ENCODE data around the gene TMBIM6. TPM values are rescaled to one million over a fixed set of nuclear protein-coding genes. Genes with fewer than 3 reads are reported as not detected.

Gene TMBIM6
- total and polyA plus RNA-seq, 9 of the 15 experiments (the other 6 are each of a cell fraction or from before 2014, with no cell fraction given): 147 to 1,288 (median 352) TPM

DNA sequence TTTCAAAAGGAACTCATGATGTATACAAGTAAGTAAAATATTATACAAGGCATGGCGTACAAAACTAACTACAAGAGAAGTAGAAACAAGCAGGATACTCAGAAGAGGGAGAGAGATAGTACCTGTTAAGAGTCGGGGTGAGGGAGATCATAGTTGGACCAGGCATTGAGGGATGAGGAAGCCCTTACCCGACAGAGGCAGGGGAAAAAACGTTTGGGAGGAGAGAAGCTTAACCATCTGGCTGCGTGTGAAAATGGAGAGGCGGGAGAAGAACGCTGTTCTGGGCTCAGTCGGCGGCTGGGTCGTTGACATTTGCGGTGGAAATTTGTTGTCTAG lies 33.6 kb upstream of the TMBIM6 start (continued):
- TF ChIP-seq, protein P1, sequence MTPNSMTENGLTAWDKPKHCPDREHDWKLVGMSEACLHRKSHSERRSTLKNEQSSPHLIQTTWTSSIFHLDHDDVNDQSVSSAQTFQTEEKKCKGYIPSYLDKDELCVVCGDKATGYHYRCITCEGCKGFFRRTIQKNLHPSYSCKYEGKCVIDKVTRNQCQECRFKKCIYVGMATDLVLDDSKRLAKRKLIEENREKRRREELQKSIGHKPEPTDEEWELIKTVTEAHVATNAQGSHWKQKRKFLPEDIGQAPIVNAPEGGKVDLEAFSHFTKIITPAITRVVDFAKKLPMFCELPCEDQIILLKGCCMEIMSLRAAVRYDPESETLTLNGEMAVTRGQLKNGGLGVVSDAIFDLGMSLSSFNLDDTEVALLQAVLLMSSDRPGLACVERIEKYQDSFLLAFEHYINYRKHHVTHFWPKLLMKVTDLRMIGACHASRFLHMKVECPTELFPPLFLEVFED (CRISPR knock-in tag; conservative IDR thresholded peaks at IDR 0.05): 0 out of 2 replicates have a peak, but pooled peaks have one; percentile 34
- TF ChIP-seq, protein P2, sequence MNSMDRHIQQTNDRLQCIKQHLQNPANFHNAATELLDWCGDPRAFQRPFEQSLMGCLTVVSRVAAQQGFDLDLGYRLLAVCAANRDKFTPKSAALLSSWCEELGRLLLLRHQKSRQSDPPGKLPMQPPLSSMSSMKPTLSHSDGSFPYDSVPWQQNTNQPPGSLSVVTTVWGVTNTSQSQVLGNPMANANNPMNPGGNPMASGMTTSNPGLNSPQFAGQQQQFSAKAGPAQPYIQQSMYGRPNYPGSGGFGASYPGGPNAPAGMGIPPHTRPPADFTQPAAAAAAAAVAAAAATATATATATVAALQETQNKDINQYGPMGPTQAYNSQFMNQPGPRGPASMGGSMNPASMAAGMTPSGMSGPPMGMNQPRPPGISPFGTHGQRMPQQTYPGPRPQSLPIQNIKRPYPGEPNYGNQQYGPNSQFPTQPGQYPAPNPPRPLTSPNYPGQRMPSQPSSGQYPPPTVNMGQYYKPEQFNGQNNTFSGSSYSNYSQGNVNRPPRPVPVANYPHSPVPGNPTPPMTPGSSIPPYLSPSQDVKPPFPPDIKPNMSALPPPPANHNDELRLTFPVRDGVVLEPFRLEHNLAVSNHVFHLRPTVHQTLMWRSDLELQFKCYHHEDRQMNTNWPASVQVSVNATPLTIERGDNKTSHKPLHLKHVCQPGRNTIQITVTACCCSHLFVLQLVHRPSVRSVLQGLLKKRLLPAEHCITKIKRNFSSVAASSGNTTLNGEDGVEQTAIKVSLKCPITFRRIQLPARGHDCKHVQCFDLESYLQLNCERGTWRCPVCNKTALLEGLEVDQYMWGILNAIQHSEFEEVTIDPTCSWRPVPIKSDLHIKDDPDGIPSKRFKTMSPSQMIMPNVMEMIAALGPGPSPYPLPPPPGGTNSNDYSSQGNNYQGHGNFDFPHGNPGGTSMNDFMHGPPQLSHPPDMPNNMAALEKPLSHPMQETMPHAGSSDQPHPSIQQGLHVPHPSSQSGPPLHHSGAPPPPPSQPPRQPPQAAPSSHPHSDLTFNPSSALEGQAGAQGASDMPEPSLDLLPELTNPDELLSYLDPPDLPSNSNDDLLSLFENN (IDR thresholded peaks at IDR 0.05; ENCODE audit: low read depth in 2 of 2, low read length in 2 of 2): no peak
- TF ChIP-seq WHSC1 (IDR thresholded peaks at IDR 0.05; ENCODE audit: low read length): no peak
- TF ChIP-seq, protein P3, sequence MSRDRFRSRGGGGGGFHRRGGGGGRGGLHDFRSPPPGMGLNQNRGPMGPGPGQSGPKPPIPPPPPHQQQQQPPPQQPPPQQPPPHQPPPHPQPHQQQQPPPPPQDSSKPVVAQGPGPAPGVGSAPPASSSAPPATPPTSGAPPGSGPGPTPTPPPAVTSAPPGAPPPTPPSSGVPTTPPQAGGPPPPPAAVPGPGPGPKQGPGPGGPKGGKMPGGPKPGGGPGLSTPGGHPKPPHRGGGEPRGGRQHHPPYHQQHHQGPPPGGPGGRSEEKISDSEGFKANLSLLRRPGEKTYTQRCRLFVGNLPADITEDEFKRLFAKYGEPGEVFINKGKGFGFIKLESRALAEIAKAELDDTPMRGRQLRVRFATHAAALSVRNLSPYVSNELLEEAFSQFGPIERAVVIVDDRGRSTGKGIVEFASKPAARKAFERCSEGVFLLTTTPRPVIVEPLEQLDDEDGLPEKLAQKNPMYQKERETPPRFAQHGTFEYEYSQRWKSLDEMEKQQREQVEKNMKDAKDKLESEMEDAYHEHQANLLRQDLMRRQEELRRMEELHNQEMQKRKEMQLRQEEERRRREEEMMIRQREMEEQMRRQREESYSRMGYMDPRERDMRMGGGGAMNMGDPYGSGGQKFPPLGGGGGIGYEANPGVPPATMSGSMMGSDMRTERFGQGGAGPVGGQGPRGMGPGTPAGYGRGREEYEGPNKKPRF (IDR thresholded peaks at IDR 0.05; ENCODE audit: low read depth, low read length): no peak
- TF ChIP-seq, protein P4, sequence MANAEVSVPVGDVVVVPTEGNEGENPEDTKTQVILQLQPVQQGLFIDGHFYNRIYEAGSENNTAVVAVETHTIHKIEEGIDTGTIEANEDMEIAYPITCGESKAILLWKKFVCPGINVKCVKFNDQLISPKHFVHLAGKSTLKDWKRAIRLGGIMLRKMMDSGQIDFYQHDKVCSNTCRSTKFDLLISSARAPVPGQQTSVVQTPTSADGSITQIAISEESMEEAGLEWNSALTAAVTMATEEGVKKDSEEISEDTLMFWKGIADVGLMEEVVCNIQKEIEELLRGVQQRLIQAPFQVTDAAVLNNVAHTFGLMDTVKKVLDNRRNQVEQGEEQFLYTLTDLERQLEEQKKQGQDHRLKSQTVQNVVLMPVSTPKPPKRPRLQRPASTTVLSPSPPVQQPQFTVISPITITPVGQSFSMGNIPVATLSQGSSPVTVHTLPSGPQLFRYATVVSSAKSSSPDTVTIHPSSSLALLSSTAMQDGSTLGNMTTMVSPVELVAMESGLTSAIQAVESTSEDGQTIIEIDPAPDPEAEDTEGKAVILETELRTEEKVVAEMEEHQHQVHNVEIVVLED (CRISPR knock-in tag; IDR thresholded peaks at IDR 0.05): no peak
- TF ChIP-seq, protein P5, sequence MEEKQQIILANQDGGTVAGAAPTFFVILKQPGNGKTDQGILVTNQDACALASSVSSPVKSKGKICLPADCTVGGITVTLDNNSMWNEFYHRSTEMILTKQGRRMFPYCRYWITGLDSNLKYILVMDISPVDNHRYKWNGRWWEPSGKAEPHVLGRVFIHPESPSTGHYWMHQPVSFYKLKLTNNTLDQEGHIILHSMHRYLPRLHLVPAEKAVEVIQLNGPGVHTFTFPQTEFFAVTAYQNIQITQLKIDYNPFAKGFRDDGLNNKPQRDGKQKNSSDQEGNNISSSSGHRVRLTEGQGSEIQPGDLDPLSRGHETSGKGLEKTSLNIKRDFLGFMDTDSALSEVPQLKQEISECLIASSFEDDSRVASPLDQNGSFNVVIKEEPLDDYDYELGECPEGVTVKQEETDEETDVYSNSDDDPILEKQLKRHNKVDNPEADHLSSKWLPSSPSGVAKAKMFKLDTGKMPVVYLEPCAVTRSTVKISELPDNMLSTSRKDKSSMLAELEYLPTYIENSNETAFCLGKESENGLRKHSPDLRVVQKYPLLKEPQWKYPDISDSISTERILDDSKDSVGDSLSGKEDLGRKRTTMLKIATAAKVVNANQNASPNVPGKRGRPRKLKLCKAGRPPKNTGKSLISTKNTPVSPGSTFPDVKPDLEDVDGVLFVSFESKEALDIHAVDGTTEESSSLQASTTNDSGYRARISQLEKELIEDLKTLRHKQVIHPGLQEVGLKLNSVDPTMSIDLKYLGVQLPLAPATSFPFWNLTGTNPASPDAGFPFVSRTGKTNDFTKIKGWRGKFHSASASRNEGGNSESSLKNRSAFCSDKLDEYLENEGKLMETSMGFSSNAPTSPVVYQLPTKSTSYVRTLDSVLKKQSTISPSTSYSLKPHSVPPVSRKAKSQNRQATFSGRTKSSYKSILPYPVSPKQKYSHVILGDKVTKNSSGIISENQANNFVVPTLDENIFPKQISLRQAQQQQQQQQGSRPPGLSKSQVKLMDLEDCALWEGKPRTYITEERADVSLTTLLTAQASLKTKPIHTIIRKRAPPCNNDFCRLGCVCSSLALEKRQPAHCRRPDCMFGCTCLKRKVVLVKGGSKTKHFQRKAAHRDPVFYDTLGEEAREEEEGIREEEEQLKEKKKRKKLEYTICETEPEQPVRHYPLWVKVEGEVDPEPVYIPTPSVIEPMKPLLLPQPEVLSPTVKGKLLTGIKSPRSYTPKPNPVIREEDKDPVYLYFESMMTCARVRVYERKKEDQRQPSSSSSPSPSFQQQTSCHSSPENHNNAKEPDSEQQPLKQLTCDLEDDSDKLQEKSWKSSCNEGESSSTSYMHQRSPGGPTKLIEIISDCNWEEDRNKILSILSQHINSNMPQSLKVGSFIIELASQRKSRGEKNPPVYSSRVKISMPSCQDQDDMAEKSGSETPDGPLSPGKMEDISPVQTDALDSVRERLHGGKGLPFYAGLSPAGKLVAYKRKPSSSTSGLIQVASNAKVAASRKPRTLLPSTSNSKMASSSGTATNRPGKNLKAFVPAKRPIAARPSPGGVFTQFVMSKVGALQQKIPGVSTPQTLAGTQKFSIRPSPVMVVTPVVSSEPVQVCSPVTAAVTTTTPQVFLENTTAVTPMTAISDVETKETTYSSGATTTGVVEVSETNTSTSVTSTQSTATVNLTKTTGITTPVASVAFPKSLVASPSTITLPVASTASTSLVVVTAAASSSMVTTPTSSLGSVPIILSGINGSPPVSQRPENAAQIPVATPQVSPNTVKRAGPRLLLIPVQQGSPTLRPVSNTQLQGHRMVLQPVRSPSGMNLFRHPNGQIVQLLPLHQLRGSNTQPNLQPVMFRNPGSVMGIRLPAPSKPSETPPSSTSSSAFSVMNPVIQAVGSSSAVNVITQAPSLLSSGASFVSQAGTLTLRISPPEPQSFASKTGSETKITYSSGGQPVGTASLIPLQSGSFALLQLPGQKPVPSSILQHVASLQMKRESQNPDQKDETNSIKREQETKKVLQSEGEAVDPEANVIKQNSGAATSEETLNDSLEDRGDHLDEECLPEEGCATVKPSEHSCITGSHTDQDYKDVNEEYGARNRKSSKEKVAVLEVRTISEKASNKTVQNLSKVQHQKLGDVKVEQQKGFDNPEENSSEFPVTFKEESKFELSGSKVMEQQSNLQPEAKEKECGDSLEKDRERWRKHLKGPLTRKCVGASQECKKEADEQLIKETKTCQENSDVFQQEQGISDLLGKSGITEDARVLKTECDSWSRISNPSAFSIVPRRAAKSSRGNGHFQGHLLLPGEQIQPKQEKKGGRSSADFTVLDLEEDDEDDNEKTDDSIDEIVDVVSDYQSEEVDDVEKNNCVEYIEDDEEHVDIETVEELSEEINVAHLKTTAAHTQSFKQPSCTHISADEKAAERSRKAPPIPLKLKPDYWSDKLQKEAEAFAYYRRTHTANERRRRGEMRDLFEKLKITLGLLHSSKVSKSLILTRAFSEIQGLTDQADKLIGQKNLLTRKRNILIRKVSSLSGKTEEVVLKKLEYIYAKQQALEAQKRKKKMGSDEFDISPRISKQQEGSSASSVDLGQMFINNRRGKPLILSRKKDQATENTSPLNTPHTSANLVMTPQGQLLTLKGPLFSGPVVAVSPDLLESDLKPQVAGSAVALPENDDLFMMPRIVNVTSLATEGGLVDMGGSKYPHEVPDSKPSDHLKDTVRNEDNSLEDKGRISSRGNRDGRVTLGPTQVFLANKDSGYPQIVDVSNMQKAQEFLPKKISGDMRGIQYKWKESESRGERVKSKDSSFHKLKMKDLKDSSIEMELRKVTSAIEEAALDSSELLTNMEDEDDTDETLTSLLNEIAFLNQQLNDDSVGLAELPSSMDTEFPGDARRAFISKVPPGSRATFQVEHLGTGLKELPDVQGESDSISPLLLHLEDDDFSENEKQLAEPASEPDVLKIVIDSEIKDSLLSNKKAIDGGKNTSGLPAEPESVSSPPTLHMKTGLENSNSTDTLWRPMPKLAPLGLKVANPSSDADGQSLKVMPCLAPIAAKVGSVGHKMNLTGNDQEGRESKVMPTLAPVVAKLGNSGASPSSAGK (IDR thresholded peaks at IDR 0.05): no peak

Data from K562 (cell line).